Measurements from ENCODE around the gene SH3GL1.

SH3GL1 gene

DNA sequence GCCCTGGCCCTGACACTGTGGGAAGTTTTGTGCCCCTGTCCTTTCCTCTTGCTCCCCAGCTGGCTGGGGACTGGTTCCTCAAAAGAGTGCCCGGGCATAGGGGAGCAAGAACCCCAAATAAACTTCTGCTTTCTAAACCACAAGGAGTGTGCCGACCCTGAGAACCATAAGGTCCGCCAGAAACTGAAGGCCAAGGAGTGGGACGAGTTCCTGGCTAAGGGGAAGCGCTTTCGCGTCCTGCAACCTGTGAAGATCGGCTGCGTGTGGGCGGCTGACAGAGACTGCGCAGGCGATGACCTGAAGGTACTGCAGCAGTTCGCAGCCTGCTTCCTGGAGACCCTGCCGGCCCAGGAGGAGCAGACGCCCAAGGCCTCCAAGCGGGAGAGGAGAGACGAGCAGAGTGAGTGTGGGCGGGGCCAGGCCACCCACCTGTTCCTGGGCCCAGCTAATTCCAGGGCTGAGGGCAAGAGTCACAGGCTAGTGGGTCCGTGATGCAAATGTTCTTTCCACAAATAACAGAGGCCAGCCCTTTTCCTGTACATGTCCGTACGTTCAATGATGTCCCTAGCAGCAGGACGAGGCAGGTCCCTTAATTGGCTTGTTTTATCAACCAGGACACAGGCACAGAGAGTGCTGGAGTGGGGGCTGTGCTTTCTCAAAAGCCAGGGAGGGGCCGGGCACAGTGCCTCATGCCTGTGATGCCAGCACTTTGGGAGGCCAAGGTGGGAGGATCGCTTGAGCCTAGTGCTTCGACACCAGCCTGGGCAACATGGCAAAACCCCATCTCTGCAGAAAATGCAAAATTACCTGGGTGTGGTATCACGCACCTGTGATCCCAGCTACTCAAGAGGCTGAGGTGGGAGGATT is 31.7 kb upstream of the SH3GL1 start:
- H3K4me3 ChIP-seq (ENCODE audit: severe bottlenecking), result no peak overlapping the region
- ATAC-seq (ENCODE audit: low read depth) (no peak), DNase-seq (ENCODE audit: low spot score) (no peak)
- H3K4me1 ChIP-seq (ENCODE audit: insufficient read depth, poor library complexity, severe bottlenecking), result no peaks in the 10 kb centered on the region
- H3K27ac ChIP-seq (ENCODE audit: poor library complexity, severe bottlenecking), result no peak overlapping the region
- TF ChIP-seq, protein P1, sequence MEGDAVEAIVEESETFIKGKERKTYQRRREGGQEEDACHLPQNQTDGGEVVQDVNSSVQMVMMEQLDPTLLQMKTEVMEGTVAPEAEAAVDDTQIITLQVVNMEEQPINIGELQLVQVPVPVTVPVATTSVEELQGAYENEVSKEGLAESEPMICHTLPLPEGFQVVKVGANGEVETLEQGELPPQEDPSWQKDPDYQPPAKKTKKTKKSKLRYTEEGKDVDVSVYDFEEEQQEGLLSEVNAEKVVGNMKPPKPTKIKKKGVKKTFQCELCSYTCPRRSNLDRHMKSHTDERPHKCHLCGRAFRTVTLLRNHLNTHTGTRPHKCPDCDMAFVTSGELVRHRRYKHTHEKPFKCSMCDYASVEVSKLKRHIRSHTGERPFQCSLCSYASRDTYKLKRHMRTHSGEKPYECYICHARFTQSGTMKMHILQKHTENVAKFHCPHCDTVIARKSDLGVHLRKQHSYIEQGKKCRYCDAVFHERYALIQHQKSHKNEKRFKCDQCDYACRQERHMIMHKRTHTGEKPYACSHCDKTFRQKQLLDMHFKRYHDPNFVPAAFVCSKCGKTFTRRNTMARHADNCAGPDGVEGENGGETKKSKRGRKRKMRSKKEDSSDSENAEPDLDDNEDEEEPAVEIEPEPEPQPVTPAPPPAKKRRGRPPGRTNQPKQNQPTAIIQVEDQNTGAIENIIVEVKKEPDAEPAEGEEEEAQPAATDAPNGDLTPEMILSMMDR (IDR thresholded peaks at IDR 0.05; ENCODE audit: poor library complexity, severe bottlenecking), result no peak
- H3K27me3 ChIP-seq (ENCODE audit: insufficient read depth, poor library complexity, severe bottlenecking), result no peaks in the 10 kb centered on the region
- peaks cover 55% of the 10 kb centered on the region for H3K36me3 ChIP-seq (ENCODE audit: low read depth)
- H3K9me3 ChIP-seq (ENCODE audit: severe bottlenecking), result no peaks in the 10 kb centered on the region

DNA sequence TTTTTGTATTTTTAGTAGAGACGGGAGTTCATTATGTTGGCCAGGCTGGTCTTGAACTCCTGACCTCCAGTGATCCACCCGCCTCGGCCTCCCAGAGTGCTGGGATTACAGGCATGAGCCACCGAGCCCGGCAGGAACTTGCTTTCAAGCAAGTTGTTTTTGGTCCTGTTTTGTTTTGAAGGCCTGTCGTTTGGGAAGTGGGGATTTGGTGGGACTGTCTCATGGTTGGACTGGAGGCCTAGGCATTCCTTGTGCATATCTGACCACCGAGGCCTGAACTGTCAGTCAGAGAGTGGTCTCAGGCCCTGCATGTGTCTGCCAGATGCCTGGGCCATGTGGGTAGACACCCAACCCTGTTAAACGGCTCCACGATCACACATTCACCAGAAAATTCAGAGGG is 30.9 kb upstream of the SH3GL1 start:
- H3K4me3 ChIP-seq (ENCODE audit: severe bottlenecking), result no peak overlapping the region
- no peak overlapping the region for H3K27ac ChIP-seq (ENCODE audit: poor library complexity, severe bottlenecking)
- ATAC-seq (ENCODE audit: low read depth) (no peak), DNase-seq (ENCODE audit: low spot score) (no peak)
- TF ChIP-seq, protein P1 (IDR thresholded peaks at IDR 0.05; ENCODE audit: poor library complexity, severe bottlenecking), result no peak
- no peaks in the 10 kb centered on the region for H3K9me3 ChIP-seq (ENCODE audit: severe bottlenecking)
- no peaks in the 10 kb centered on the region for H3K4me1 ChIP-seq (ENCODE audit: insufficient read depth, poor library complexity, severe bottlenecking)
- no peaks in the 10 kb centered on the region for H3K27me3 ChIP-seq (ENCODE audit: insufficient read depth, poor library complexity, severe bottlenecking)
- H3K36me3 ChIP-seq (ENCODE audit: low read depth), result peaks cover 60% of the 10 kb centered on the region

DNA sequence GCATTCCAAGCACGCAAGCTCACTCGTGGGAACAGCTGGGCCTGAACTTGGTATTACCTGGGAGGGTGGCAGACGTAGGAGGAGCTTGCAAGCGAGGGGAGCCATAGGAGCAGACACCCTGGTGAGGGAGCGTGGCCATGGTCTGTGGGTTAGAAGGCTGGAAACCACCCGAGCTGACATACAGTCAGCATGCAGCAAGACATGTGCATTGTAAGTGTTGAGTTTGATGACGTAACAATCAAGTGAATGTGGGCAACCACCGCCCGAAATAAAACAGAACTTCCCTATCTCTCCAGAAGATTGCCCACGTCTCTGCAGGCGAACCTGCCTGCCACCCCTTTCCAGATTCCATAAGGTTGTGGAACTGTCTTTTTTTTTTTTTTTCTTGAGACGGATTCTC is 30.4 kb upstream of the SH3GL1 start:
- peaks cover 65% of the 10 kb centered on the region for H3K36me3 ChIP-seq (ENCODE audit: low read depth)
- no peak for ATAC-seq (ENCODE audit: low read depth)

DNA sequence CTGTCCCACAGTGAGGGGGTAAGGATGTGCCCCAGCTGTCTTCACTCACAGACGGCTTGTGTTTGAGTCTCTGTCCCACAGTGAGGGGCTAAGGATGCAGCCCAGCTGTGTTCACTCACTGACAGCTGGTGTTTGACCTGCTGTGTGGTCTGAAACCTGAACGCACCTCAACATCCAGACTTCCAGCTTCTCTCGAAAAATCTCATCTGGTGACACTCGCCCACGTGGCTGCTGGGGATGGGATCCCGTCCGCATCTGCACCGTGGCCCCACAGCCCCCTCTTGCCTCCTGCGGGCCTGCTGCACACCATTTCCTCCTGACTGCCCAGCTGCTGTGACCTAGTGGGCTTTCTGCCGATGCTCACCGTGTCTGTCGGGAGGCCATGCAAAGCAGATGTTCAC is 29.4 kb upstream of the SH3GL1 start:
- TF ChIP-seq, protein P1 (IDR thresholded peaks at IDR 0.05; ENCODE audit: poor library complexity, severe bottlenecking), result no peak
- H3K27ac ChIP-seq (ENCODE audit: poor library complexity, severe bottlenecking), result no peak overlapping the region
- DNase-seq (ENCODE audit: low spot score) (no peak), ATAC-seq (ENCODE audit: low read depth) (no peak)
- no peaks in the 10 kb centered on the region for H3K27me3 ChIP-seq (ENCODE audit: insufficient read depth, poor library complexity, severe bottlenecking)
- no peaks in the 10 kb centered on the region for H3K9me3 ChIP-seq (ENCODE audit: severe bottlenecking)
- H3K4me1 ChIP-seq (ENCODE audit: insufficient read depth, poor library complexity, severe bottlenecking), result no peaks in the 10 kb centered on the region
- no peak overlapping the region for H3K4me3 ChIP-seq (ENCODE audit: severe bottlenecking)
- H3K36me3 ChIP-seq (ENCODE audit: low read depth), result peaks cover 75% of the 10 kb centered on the region

More for the DNA sequence above, 30.4 kb upstream of the SH3GL1 start:
- DNase-seq (ENCODE audit: low spot score), result no peak
- TF ChIP-seq, protein P1 (IDR thresholded peaks at IDR 0.05; ENCODE audit: poor library complexity, severe bottlenecking), result no peak
- Histone ChIP-seq H3K9me3 (ENCODE audit: severe bottlenecking) (no peaks in the 10 kb centered on the region), H3K4me3 (ENCODE audit: severe bottlenecking) (no peak overlapping the region), H3K4me1 (ENCODE audit: insufficient read depth, poor library complexity, severe bottlenecking) (no peaks in the 10 kb centered on the region), H3K27me3 (ENCODE audit: insufficient read depth, poor library complexity, severe bottlenecking) (no peaks in the 10 kb centered on the region), H3K27ac (ENCODE audit: poor library complexity, severe bottlenecking) (no peak overlapping the region)

DNA sequence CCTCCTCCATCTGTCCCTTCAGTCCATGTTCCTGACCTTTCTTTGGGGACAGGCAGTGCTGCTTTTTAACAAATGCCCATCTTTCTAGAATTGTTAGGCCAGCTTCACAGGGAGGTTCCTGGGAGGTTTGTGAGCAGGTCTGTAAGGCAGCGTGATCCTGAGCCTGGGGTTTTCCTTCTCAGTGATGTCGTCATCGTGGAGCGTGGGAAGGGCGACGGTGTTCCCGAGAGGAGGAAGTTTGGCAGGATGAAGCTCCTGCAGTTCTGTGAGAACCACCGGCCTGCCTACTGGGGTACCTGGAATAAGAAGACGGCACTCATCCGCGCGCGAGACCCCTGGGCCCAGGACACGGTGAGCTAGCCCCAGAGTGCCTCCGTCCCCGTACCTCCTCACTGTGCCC is 28.9 kb upstream of the SH3GL1 start:
- ATAC-seq (ENCODE audit: low read depth), result no peak
- no peak overlapping the region for H3K27ac ChIP-seq (ENCODE audit: poor library complexity, severe bottlenecking)

More for the DNA sequence above, 28.9 kb upstream of the SH3GL1 start:
- H3K4me3 ChIP-seq (ENCODE audit: severe bottlenecking), result no peak overlapping the region
- no peak for DNase-seq (ENCODE audit: low spot score)
- H3K9me3 ChIP-seq (ENCODE audit: severe bottlenecking), result no peaks in the 10 kb centered on the region
- peaks cover 80% of the 10 kb centered on the region for H3K36me3 ChIP-seq (ENCODE audit: low read depth)
- TF ChIP-seq, protein P1 (IDR thresholded peaks at IDR 0.05; ENCODE audit: poor library complexity, severe bottlenecking), result no peak
- H3K27me3 ChIP-seq (ENCODE audit: insufficient read depth, poor library complexity, severe bottlenecking), result no peaks in the 10 kb centered on the region
- no peaks in the 10 kb centered on the region for H3K4me1 ChIP-seq (ENCODE audit: insufficient read depth, poor library complexity, severe bottlenecking)

All from RWPE2 (cell line).